GM13977 (cell line): ENCODE measurements around the gene ZMYND8.
A peak's percentile ranks its signal among the peaks of the same experiment; 100 is the strongest.

Experiments
- DNase-seq: peaks from one replicate; pipeline ENCODE4 v3.0.0; 2012; ENCODE audit warnings: low spot score
- in situ Hi-C: fragments of 300-500 bp; cut with MboI; formaldehyde crosslinking; loops from one replicate; pipeline ENCODE4 v1.12.0; 2022; ENCODE audit warnings: low sequenced_read_pairs, low pct_unique_long_range_greater_than_20kb, mixed read lengths, inconsistent platforms; ENCODE audit not compliant: unreplicated experiment
- TF ChIP-seq, protein P1 (sequence below): IDR thresholded peaks from 2 replicates; pipeline ENCODE4 v1.5.1; 2012; ENCODE audit warnings: mild to moderate bottlenecking, control low read depth; ENCODE audit not compliant: insufficient read depth; ENCODE audit errors: extremely low read depth, missing control alignments

Gene ZMYND8

DNA sequence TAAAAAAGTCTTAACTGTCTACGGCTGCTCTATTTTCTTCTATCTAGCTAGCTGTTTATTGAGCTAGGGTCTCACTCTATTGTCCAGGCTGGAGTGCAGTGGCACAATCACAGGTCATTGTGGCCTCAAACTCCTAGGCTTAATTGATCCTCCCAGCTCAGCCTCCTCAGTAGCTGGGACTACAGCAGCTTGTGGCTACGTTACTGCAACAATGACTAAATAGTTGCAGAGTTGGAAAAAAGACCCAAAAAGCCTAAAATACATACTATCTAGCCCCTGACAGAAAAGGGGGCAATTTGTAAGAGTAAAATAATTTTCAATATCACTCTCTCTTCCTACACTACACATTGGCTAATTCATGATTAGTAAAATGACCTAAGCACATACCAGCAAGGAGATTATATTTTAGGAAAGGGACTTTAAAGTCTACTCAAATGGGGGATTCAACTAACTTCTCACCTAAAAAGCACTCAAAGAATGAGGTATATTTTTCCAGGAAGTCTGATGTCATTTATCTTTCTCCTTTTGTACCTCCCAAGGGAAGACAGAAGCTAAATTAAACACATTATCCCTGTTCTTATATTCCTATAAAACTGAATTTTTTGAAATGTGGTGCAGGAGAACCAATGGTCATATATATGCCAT lies 82.8 kb downstream of the ZMYND8 start:
- DNase-seq: no peak
- in situ Hi-C loops: loop anchor here (10.0 kb wide), 1 partner anchor 351 kb away; no protein-coding TSS in a partner anchor
- TF ChIP-seq, protein P1, sequence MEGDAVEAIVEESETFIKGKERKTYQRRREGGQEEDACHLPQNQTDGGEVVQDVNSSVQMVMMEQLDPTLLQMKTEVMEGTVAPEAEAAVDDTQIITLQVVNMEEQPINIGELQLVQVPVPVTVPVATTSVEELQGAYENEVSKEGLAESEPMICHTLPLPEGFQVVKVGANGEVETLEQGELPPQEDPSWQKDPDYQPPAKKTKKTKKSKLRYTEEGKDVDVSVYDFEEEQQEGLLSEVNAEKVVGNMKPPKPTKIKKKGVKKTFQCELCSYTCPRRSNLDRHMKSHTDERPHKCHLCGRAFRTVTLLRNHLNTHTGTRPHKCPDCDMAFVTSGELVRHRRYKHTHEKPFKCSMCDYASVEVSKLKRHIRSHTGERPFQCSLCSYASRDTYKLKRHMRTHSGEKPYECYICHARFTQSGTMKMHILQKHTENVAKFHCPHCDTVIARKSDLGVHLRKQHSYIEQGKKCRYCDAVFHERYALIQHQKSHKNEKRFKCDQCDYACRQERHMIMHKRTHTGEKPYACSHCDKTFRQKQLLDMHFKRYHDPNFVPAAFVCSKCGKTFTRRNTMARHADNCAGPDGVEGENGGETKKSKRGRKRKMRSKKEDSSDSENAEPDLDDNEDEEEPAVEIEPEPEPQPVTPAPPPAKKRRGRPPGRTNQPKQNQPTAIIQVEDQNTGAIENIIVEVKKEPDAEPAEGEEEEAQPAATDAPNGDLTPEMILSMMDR: no peak

DNA sequence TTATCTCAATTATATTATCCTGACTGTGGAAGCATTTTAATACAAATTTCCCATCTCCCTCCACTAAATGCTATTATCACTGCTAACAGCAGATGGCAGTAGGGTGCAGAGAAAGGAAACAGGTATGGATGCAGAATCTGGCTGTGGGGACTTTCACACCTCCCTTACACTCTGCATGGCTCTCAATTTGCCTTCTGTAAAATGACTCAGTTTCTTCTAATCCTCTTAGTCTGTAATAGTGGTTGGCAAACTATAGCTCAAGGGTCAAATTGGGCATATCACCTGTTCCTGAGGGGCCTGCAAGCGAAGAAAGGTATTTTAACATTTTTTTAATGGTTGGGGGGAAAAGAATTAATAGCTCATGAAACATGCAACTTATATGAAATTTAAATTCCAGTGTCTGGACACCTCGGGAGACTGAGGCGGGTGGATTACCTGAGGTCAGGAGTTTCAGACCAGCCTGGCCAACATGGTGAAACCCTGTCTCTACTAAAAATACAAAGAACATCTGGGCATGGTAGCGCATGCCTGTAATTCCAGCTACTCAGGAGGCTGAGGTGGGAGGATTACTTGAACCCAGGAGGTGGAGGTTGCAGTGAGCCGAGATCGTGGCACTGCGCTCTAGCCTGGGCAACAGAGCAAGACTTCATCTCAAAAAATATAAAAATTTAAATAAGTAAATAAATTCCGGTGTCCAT lies 83.5 kb downstream of the ZMYND8 start:
- TF ChIP-seq, protein P1: peak; percentile 80
- in situ Hi-C loops: loop anchor here (10.0 kb wide), 1 partner anchor 352 kb away; no protein-coding TSS in a partner anchor

DNA sequence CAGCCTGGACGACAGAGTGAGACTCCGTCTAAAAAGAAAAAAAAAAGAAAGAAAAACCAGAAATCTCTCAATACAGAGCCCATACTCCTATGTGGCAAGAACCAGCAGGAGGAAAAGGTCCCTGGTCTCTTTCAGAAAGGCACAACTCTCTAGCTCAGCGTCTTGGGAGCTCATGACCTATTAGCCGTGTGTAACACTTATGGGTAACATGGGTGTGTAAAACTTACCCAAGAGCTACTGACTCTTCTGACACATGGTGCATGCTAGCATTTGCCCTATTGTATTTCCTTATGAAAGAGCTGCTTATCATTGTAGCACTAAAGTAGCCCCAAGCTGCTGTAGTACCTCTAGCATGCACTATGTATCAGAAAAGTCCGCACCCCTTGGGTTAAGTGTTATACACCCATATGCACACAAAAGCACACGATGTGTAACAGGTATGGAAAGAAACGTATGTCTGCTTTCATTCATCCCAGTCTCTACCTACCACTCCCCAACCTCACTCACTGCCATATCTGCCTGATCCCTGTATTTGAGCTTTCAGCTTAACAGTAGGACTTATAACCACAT lies 85.4 kb downstream of the ZMYND8 start:
- TF ChIP-seq, protein P1: no peak
- DNase-seq: no peak

More for the DNA sequence above, 83.5 kb downstream of the ZMYND8 start:
- peak; percentile 58 for DNase-seq

DNA sequence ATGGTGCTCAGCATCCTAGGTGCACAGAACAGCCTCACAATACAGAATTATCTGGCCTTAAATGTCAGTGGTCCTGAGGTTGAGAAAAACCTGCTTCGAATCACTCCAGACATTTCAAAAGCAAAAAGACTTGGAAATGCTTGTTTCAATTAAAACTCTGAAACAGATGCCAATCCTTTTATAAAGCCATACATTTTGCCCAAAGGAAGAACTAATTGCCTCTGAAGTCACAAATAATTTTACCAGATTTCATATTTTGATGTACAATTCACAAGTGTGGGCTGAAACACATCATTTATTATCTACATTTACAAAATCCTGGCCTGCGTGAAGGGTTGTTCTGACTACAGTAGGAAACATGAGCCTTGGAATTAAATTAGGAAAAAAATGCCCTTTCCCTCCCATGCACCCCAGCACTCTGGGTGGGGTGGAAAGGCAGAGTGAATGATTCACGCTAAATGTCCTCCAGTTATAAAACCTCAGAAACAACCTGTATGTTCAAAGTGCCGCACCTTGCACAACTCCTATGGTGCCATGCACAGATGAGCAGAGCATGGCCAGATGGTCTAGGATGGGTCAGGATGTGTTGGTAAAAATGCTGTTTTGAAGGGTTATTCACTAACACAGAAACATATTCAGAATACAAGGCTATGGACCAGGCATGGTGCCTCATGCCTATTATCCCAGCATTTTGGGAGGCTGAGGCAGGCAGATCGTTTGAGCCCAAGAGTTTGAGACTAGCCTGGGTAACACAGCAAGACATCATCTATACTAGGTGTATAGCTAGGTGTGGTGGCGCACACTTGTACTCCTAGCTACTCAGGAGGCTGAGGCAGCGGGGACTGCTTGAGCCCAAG lies 87.0 kb downstream of the ZMYND8 start:
- TF ChIP-seq, protein P1: no peak
- in situ Hi-C loops: loop anchor here (10.0 kb wide), 2 partner anchors 115 to 355 kb away; no protein-coding TSS in a partner anchor
- no peak for DNase-seq

More for the DNA sequence above, 85.4 kb downstream of the ZMYND8 start:
- in situ Hi-C loops: loop anchor here (10.0 kb wide), 1 partner anchor 354 kb away; no protein-coding TSS in a partner anchor

DNA sequence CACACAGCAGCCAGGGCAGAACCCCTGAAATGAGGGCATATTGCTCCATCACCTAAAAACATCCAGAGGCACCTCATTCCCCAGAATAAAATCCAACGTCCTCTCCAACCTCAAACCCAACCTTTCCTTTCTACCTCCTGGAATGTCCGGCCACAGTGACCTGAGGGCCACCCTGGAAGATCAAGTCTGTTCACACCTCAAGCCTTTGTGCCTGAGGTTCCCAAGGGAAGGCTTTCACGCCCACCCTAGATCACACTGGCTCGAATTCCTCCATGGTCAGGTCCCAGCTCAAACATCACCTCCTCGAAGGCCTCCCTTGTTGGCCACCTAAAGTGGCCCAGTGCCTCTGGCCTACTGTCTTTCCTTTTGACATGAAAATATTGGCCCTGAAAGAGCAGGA lies 88.9 kb downstream of the ZMYND8 start:
- TF ChIP-seq, protein P1: no peak
- in situ Hi-C loops: loop anchor here (10.0 kb wide), 1 partner anchor 117 kb away; no protein-coding TSS in a partner anchor
- no peak for DNase-seq

DNA sequence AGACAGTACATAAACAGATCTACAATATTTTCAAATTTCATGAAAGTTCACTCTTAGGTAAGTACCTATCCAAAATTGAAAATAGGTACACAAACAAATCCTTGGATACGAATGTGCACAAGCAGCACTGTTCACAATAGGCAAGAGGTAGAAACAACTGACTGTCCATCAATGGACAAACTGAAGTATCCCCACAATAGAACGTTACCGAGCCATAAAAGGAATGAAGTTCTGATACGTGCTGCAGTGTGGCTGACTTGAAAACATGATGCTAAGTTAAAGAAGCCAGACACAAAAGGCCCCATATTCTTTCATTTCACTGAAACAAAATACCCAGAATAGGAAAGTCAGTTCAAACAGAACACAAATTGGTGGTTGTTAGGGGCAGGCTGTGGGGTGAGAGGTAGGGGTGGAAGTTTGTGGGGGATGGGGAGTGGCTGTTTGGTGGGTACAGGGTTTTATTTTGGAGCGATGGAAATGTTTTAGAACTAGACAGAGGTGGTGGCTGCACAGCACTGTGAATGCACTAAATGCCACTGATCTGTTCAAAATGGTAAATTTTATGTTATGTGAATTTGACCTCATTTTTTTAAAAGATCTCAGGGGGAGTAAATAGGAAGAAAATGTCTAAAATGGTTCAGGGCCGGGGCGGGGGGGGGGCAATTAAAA lies 89.5 kb downstream of the ZMYND8 start:
- TF ChIP-seq, protein P1: no peak
- in situ Hi-C loops: loop anchor here (10.0 kb wide), 1 partner anchor 118 kb away; no protein-coding TSS in a partner anchor
- DNase-seq: no peak
